KOPT-K1 (cell line): ENCODE measurements around the gene PHLDA2.
"Not testable (repeated sequence)": the region's sequence is repeated elsewhere in the genome, so short reads cannot be mapped to it uniquely, and the experiment has no call there.

ENCODE experiments used
- H3K27ac ChIP-seq: fragments of 200-600 bp; sonication (generic); 2 replicates; pipeline ENCODE4 v1.5.1; 2016; ENCODE audit warnings: antibody characterized with exemption, mild to moderate bottlenecking, low read depth, low read length; ENCODE audit not compliant: poor library complexity, severe bottlenecking
- H3K36me3 ChIP-seq: fragments of 200-600 bp; sonication (generic); 2 replicates; pipeline ENCODE4 v1.5.1; 2017; ENCODE audit warnings: antibody characterized with exemption, mild to moderate bottlenecking, low read length, moderate library complexity; ENCODE audit not compliant: insufficient read depth
- H3K9me3 ChIP-seq: fragments of 200-600 bp; sonication (generic); 2 replicates; pipeline ENCODE4 v1.5.1; 2017; ENCODE audit warnings: antibody characterized with exemption, low read length, mild to moderate bottlenecking; ENCODE audit not compliant: insufficient read depth, poor library complexity, severe bottlenecking

PHLDA2 gene

DNA sequence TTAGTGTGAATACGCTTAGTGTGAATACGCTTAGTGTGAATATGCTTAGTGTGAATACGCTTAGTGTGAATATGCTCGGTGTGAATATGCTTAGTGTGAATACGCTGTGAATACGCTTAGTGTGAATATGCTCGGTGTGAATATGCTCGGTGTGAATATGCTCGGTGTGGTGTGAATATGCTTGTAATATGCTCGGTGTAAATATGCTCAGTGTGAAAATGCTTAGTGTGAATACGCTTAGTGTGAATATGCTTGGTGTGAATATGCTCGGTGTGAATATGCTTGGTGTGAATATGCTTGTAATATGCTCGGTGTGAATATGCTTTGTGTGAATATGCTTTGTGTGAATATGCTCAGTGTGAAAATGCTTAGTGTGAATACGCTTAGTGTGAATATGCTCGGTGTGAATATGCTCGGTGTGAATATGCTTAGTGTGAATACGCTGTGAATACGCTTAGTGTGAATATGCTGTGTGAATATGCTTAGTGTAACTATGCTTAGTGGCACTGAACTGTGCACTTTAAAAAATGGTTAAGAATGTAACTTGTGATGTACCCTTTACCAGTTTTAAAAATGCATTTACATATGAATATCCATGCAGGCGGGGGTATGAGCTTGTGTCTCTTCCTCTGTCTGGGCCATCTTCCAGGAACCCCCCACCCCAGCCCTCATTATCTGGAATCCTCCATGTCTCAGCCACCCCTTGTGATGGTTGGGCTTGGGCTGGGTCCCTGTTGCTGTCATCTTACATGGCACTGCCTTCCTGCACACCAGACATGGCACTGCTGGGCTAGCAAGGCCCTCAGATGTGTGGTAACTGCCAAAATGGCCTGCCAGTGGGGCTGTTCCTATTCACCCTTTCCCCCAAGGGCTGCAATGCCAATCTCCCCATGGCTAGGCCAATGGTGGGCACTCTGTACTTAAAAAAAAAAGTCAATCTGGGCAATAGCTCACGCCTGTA is 9.5 kb upstream of the PHLDA2 start:
- peaks cover 38% of the 10 kb centered on the region for H3K9me3 ChIP-seq
- peaks cover 11% of the 10 kb centered on the region for H3K36me3 ChIP-seq
- H3K27ac ChIP-seq, result not testable (repeated sequence)

DNA sequence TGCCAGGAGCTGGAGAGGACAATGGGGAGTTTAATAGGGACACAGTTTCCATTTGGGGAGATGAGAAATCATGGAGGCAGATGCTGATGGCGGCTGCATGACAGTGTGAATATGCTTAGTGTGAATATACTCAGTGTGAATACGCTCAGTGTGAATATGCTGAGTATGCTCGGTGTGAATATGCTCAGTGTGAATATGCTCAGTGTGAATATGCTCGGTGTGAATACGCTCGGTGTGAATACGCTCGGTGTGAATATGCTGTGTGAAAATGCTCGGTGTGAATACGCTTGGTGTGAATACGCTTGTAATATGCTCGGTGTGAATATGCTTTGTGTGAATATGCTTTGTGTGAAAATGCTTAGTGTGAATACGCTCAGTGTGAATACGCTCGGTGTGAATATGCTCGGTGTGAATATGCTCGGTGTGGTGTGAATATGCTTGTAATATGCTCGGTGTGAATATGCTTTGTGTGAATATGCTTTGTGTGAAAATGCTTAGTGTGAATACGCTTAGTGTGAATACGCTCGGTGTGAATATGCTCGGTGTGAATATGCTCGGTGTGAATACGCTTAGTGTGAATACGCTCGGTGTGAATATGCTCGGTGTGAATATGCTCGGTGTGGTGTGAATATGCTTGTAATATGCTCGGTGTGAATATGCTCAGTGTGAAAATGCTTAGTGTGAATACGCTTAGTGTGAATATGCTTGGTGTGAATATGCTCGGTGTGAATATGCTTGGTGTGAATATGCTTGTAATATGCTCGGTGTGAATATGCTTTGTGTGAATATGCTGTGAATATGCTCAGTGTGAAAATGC is 8.6 kb upstream of the PHLDA2 start:
- peaks cover 38% of the 10 kb centered on the region for H3K9me3 ChIP-seq
- H3K36me3 ChIP-seq, H3K27ac ChIP-seq: not testable (repeated sequence)

GRCh38 chr11:2934611-2935239 is 5.5 kb upstream of the PHLDA2 start:
- Histone ChIP-seq H3K27ac (no peak overlapping the region), H3K9me3 (peaks cover 31% of the 10 kb centered on the region), H3K36me3 (no peaks in the 10 kb centered on the region)

- H3K27ac ChIP-seq, result no peak overlapping the region
- no peaks in the 10 kb centered on the region for H3K36me3 ChIP-seq
Observed at GRCh38 chr11:2934021-2934550, 4.9 kb upstream of the PHLDA2 start.

DNA sequence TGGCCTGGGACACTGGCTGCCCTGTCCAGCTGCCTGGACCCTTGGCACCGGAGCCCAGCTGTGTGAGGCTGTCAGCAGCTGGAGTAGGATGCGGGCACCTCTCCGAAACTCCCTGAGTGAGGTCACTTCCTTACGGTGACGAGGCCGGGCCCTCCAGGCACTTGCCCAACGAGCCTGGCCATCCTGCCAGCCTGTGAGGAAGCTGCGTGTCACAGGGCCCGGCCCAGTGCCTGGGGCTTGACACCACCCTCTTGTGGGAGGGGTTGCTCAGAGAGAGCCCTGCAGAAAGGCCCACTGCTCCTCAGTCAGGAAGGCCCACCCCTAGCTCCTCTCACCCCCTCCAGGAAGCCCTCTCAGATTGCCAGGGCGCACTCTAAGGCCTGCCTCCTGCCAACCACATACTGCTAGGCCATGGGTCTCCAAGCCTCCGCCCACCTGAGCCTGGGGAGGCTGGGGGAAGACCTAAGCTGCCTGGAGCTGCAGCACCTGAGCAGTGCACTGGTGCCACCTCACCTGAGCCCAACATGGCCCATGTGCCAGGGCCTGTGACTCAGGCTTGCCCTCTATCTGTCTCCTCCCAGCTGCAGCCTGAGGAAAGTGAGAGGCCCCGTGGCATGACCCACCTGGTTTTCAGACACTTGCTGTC is 4.3 kb upstream of the PHLDA2 start:
- no peak overlapping the region for H3K27ac ChIP-seq
- H3K36me3 ChIP-seq, result no peaks in the 10 kb centered on the region
- peaks cover 19% of the 10 kb centered on the region for H3K9me3 ChIP-seq

More at GRCh38 chr11:2934021-2934550, 4.9 kb upstream of the PHLDA2 start:
- peaks cover 25% of the 10 kb centered on the region for H3K9me3 ChIP-seq

DNA sequence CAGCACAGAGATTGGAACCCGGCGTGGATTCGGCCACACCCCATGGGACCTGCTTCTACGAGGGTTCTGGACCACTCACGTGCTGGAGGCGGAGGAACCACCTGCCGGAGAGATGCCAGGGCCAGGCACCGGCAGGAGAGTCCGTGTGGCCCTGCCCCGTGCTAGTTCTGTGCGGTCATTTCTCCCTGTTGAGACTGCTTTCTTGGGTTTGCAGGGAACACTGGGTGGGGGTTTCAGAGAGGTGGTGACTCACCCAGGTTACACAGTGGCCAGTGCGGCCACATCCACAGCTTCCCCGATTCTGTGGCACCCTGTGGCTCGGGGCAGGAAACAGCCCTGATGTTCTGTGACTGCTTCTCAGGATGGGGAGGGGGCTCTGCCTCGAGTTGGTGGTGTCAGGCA is 3.6 kb upstream of the PHLDA2 start:
- Histone ChIP-seq H3K27ac (no peak overlapping the region), H3K9me3 (peaks cover 13% of the 10 kb centered on the region)

DNA sequence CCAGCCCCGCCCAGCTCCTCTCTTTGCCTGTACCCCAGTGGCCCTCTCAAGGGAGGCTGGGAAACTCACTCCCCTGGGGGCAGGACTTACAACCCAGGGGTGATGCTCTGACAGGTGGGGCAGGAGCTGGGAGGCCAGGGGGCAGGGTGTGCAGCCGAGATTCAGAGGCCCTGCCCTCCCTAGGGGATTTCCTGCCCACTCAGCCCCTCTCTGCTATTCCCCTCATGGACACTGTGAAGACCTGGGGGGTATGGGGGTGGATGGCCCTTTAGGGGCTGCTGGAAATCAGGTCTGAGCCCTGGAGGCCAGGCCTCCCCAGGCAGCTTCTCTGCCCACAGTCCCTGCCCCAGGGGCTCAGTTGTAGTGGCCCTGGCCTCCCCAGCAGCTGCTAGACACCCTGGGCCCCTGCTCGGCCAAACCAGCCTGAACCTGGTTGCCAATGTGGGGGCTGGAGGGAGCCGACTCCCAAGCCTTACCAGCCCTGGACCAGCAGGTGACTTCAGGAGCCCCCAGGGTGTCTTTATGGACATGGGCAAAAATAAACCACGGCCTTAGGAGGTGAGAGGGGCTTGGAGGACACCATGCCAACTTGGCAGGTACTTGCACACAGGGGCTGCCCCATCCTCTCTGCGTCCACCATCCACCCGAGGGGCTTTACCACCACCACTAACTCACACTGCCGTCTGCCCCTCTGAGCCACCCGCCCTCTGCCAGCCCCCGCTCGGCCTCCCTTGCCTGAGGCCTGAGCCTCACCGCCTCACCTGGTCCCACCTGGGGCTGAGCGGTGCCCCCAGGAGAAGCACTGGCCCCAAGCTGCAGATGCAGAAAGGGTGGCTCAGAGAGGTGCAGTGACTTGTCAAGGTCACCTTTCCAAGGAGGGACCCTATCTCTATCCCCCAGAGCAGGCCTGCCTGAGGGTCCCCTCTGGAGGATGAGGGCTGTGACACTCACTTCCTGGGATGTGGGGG is 2.8 kb upstream of the PHLDA2 start:
- peaks cover 5% of the 10 kb centered on the region for H3K9me3 ChIP-seq
- H3K27ac ChIP-seq, result no peak overlapping the region
- H3K36me3 ChIP-seq, result no peaks in the 10 kb centered on the region

More for the DNA sequence above, 3.6 kb upstream of the PHLDA2 start:
- H3K36me3 ChIP-seq, result no peaks in the 10 kb centered on the region

- H3K9me3 ChIP-seq, result no peaks in the 10 kb centered on the region
Observed at GRCh38 chr11:2931420-2931746, 2.2 kb upstream of the PHLDA2 start.

DNA sequence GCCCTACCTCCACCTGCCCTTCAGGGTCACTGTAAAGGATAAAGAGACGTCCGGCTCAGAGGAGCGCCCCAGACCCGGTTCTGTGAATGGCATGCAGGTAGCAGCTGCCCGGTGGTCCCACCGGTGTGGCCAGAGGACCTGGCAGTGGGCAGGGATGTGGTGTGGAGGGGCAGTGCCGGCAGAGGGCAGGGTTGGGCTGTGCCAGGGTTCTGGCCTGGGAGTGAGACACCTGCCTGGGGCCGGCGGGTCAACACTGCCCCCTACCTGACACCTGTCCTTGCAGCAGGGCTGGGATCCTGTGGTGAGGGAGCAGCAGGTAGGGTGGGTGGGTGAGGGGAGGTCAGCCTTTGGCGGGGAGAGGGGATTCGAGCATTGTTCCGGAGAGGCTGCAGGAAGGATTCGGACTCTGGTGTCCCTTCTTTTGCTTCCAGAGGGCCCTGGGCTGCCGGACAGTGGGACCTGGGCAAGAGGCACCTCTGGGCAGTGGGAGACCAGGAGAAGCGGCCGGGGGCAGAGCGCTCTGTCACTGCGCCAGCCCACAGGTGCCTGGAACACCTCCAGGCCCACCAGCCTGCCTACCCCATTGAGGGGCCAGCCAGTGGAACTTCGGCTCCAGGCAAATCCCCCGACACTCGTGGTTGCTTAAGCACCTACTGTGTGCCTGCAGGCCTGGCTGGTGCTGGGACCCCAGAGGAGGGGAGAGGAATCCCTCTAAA is 1.6 kb upstream of the PHLDA2 start:
- H3K36me3 ChIP-seq, result no peaks in the 10 kb centered on the region
- H3K27ac ChIP-seq, result no peak overlapping the region
- H3K9me3 ChIP-seq, result no peaks in the 10 kb centered on the region

More at GRCh38 chr11:2931420-2931746, 2.2 kb upstream of the PHLDA2 start:
- no peak overlapping the region for H3K27ac ChIP-seq
- no peaks in the 10 kb centered on the region for H3K36me3 ChIP-seq

- H3K27ac ChIP-seq, result no peak overlapping the region
- no peaks in the 10 kb centered on the region for H3K9me3 ChIP-seq
- H3K36me3 ChIP-seq, result no peaks in the 10 kb centered on the region
Observed at GRCh38 chr11:2929950-2930703, 907 bp upstream of the PHLDA2 start.

- Histone ChIP-seq H3K9me3 (no peaks in the 10 kb centered on the region), H3K27ac (no peak overlapping the region), H3K36me3 (no peaks in the 10 kb centered on the region)
Observed at GRCh38 chr11:2929531-2929949, 320 bp upstream of the PHLDA2 start.

DNA sequence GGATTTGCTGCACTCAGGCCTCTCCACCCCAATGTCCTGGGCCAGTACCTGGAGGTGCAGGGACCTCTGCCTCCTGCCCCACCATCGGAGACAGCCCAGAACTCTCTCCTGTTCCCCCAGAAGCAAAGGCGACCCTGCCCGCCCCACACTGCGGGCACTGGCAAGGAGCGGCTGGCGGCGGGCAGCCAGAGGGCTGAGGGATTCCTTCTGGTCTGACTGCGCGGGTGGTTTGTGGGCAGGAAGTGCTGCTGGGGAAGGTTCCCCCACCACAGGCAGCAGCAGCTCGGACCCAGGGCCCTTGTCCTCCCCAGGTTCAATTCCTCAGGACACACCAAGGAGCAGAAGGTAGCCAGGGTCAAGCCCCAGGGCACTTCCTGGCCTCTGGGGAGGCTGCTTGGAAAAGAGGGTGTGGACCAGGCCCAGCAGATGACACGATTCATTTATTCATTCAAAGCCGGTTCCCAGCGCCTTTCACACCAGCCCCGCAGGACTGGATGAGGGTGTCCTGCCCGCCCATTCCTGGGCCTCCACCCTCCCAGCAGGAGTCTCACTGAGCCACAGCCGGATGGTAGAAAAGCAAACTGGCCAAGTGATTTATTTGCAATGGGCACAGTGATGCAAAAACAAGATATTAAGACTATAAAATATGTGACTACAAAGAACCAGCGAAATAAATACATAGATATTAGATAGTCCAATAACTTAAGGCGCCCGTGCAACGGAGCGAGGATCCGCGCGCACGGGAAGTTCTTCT is 1.2 kb downstream of the PHLDA2 start:
- Histone ChIP-seq H3K27ac (no peak overlapping the region), H3K9me3 (no peaks in the 10 kb centered on the region), H3K36me3 (no peaks in the 10 kb centered on the region)
